Tibial nerve (tissue), 4 donors: Measurements from ENCODE around the gene CD83.

Source experiments
- CTCF ChIP-seq, 5 experiments: fragments of 200-600 bp in 3 of 5; fragments of 450-650 bp in 2 of 5; sonication (generic) in 3 of 5; IDR thresholded peaks; one replicate each; pipeline ENCODE4 v1.5.1; 2016 to 2019; ENCODE audit warnings: antibody characterized with exemption in 5 of 5, mild to moderate bottlenecking in 3 of 5, moderate library complexity in 2 of 5
- EP300 ChIP-seq, 2 donors: sonication (generic); formaldehyde crosslinking; IDR thresholded peaks; one replicate each; pipeline ENCODE4 v1.6.1; 2017; ENCODE audit warnings: antibody characterized with exemption in 2 of 2, mild to moderate bottlenecking in 1 of 2
- POLR2A ChIP-seq, 2 donors: fragments of 450-650 bp; IDR thresholded peaks; one replicate each; pipeline ENCODE4 v1.6.1; 2017; ENCODE audit warnings: antibody characterized with exemption in 2 of 2, mild to moderate bottlenecking in 2 of 2, moderate library complexity in 2 of 2

- TF ChIP-seq CTCF (IDR thresholded peaks at IDR 0.05), result no peak
- TF ChIP-seq POLR2A (IDR thresholded peaks at IDR 0.05), result no peak
- no peak for TF ChIP-seq EP300 (IDR thresholded peaks at IDR 0.05)
These were observed 58.9 kb downstream of the CD83 start for GRCh38 chr6:14176429-14176828.
